Tongue (tissue), 2 donors: Measurements from ENCODE around the gene DHX36. TPM values are rescaled to one million over a fixed set of nuclear protein-coding genes. Genes with fewer than 3 reads are reported as not detected.

Experiments
- DNase-seq: peaks from one replicate; pipeline ENCODE4 v3.0.0-alpha.2; 2015
- total RNA-seq: library from RNA; depleted of rRNA; stranded (reverse); fragments of >200 nt; gene quantifications from one replicate; pipeline ENCODE4 v1.2.3, GENCODE V29; 2014

The DHX36 gene
- 97.1 TPM for total RNA-seq

DNA sequence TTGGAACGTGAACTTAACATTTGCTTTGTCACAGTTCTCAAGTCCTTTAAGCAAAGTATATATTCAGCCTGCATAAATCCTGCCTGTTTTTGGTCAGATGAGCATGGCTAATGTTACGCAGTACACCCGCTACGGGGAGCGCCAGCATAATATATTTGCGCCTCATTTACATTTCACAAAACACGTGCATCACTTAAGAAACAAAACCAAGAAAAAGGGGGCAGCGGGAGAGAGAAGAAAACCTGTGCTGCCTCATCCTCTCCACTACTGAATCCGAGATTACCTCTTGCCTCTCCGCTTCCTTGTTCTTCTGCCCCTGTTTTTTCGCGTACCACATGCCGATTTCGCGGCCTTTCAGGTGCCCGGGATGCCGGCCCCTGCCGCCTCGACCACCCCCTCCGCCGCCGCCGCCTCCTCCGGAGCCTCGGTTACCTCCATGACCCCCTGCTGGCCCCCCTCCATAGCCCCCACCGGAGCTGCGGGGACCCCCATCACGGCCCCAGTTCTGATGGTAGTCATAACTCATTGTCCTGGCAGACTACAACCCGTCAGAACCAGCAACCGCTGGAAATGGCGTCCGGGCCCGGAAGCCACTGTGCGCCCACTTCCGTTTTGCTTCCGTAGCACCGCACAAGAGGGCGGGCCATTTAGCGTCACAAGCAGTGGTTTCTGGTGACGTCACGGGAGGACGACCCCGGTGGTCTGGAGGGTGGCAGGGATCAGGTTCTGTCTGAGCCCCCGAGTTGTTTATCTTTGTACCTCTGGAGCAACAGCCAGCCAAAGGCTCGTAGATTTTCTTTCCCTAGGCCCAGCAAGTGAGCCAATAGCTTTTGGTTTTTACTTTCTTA, at the start of gene DHX36:
Gene DHX36 (minus strand): TSS at position 597 of the 848 bp plus-strand sequence. CDS start 71 bp downstream, at position 526.
- peak; percentile 98 for DNase-seq

DNA sequence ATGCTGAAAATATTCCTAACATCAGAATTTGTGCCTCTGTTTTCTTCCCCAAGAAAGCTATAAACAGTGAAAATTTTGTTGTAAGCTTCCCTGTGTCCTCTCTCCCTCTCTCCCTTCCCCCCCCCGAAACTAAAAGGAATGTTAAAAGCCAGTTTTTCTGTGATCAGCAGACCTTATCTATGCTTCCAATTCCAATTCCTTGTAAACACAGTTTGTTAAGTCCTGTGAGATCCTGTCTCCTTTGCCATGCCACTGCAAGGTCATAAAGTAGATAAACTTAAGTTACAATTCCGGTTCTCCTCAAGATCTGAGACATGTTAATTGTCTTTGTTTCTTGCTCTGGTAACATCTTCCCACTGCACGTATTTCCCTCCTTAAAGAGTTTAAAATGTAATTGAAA, 42.9 kb upstream of the DHX36 start:
- DNase-seq: no peak

GRCh38 chr3:154364849-154365248, 40.6 kb upstream of the DHX36 start:
- DNase-seq: no peak

- DNase-seq: no peak
Observed at GRCh38 chr3:154361099-154361498, 36.8 kb upstream of the DHX36 start.

- no peak for DNase-seq
Observed at GRCh38 chr3:154356009-154356408, 31.7 kb upstream of the DHX36 start.

- DNase-seq: no peak
Observed at GRCh38 chr3:154349223-154349622, 24.9 kb upstream of the DHX36 start.

GRCh38 chr3:154345422-154346122, 21.3 kb upstream of the DHX36 start:
- DNase-seq: no peak

DNA sequence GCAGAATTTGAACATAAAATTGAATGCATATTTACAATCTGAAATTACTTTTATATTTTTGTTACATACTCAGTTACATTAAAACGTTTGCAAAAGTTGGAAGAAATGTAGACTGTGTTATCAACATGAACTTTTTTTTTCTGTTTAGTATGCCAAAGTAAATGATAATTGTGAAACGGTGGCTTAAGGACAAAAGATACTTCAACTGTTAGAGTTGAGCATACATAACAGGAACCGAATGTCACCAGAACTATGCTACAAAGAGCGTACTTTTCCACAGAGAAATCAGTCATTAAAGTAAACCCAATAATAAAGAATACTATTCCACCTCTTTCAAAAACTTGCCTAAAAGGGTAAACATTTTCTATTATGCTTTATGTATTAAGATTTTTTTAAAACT, 14.3 kb upstream of the DHX36 start:
- no peak for DNase-seq

DNA sequence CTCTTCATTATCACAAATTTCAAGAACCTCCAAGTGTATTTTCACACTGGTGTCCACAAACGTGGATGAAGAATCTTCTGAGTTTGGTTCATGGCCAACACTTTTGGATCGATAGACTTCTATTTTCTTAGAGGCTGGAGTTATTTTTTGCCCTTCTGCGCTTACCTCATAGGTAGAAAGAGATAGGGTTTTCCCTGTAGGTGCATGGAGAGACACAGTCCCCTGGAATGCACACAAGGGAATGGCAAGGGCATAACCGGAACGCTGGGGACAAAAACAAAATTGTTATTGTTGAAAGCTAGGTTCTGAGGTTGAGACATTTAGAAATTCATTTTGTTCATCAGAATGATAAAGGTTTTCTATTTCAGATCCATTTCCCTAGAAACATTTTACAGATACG, 13.7 kb upstream of the DHX36 start:
- no peak for DNase-seq

- peak; percentile 56 for DNase-seq
Observed at GRCh38 chr3:154334973-154335420, 10.7 kb upstream of the DHX36 start.

- DNase-seq: no peak
Observed at GRCh38 chr3:154327871-154328270, 3.6 kb upstream of the DHX36 start.

- DNase-seq: peak; percentile 32
Observed at GRCh38 chr3:154324919-154325318, 632 bp upstream of the DHX36 start.

DNA sequence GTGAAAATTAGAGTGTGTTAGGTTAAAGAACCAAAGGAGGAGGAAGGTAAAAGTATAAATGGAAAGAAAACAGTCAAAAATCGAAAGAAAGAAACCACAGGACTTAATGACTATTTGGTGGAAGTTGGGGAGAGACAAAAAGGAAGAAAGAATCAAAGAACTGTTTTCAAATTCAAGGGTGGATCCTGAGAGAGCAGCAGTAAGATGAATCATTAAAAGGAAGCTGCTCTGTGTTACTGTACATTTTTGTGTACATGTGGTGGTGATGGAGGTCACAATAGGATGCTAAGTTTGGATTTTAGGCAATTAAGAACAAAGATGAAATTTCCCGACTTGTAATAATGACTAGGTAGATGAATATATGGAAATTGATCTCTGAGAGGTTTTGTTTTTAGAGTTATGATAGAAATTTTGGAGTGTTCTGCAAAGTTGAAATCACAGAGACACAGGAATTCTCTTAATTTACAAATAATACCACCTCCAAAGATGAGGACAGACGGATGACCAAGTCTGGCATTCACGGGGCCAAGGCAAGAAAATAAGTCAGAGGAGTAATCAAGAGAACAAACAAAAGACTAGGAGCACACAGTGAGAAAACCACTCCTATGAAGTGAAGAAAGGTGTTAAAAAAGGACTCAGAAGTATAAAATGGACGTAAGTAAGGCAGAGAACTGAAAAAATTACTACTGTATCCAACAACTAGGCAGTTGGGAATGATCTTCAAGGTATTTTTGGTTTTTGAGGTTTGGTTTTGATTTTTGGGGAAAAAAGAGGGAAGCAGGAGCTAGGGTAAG, 7.1 kb downstream of the DHX36 start:
- DNase-seq: no peak

GRCh38 chr3:154314152-154314551, 10.1 kb downstream of the DHX36 start:
- no peak for DNase-seq

DNA sequence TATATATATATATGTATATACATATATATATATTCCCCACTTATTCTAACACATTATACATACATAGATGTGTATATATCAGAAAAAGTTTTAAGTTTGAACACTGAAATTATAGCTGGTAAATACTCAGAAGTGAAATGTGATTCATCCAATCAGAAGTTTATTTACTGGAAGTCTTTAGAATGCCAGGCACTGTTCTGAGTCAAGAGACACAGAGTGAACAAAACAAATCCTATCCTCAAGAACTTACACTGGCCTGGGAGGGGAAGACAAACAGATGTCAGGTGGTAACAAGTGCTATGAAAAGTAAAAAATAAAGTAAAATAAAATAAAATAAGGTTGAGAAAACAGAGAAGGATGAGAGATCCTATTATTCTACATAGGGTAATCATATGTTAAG, 13.4 kb downstream of the DHX36 start:
- DNase-seq: no peak

DNA sequence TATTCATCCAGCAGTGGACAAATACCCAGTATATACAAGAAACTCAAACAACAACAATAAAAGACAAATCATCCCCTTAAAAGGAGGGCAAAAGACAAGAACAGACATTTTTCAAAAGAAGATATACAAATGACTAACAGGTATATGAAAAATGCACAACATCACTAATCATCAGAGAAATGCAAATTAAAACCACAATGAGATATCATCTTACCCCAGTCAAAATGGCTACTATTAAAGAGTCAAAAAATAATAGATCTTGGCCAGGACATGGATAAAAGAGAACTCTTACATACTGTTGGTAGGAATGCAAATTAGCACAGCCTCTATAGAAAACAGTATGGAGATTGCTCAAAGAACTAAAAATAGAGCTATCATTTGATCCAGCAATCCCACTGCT, 16.9 kb downstream of the DHX36 start:
- DNase-seq: no peak

DNA sequence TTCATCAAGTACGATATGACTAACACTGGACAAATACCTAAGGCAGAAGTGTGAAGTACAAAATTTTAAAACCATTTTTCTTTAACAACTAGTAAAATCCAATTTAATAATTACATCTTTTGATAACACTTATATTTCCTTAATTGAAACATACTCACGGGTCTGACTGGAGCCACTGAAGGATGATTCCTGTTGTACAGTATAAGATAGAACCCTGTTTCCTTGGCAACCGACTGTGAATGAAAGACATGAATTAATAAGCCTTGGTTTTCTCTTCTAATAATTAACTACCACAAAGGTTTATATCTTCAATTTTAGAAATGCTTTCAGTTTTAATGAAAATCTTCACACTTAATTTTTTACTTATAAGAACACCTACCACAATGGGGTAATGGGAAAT, 19.4 kb downstream of the DHX36 start:
- no peak for DNase-seq

- DNase-seq: no peak
Observed at GRCh38 chr3:154304116-154304786, 20.0 kb downstream of the DHX36 start.

- DNase-seq: no peak
Observed at GRCh38 chr3:154301561-154301960, 22.7 kb downstream of the DHX36 start.

DNA sequence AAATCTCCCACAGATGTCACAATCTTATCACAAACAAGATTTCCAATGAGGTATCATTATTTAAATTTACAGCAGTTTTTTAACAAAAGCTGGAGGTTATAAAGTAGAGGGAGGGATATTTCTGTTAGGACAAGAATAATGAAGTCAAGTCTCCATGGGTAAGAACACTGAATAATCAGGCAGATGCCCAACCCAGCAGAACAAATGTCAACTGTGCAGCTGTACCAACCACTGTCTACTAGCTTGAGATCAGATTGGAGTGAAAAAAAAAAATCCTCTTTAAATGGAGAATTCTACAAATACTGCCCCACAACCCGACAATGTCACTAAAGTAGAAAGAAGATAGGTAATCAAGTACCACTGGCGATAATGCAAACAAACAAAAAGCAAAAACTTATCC, 30.3 kb downstream of the DHX36 start:
- DNase-seq: no peak

GRCh38 chr3:154290187-154290586, 34.1 kb downstream of the DHX36 start:
- DNase-seq: no peak

DNA sequence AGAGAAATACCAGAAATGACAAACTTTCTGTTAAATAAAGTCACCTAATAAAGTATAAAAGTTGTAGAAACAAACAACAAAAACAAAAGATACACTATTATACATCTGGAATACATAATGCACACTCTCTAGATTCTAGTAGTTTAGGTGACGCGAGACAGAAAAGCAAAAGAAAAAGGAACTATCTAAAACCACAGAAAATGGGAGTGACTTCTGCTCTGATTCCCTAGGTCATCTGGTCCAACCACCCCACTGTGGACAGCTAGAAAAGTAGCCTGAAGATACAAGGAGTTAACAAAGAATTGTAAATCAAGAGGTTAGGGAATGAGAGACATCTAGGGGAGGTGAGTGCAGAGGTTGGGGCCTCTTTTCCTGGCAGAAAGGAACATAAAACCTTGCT, 39.1 kb downstream of the DHX36 start:
- no peak for DNase-seq
